Measurements from ENCODE around the gene EXOC1. TPM values are rescaled to one million over a fixed set of nuclear protein-coding genes. Genes with fewer than 3 reads are reported as not detected.

Gene EXOC1
- total RNA-seq, 2 experiments from 2014 or later, result 19.1 to 21.4 TPM

GRCh38 chr4:55854129-55854528 is 681 bp downstream of the EXOC1 start:
- Mint-ChIP-seq H3K36me3 (ENCODE audit: low read depth) (peaks cover 16% of the 10 kb centered on the region), H3K4me3 (no peak overlapping the region), H3K27me3 (no peaks in the 10 kb centered on the region), H3K4me1 (peaks cover 36% of the 10 kb centered on the region), H3K9me3 (ENCODE audit: low read depth) (no peaks in the 10 kb centered on the region), H3K27ac (peak overlapping the region; percentile 83)
- ChIA-PET POLR2A (no interaction called here), CTCF (interaction anchor here (0.5 to 1.8 kb wide), 4 partner anchors 9 to 458 kb away, joined by 3 to 7 read pairs (median 4); no protein-coding TSS in a partner anchor)
- DNase-seq (no peak), ATAC-seq (no peak)
- intact Hi-C loops (cut with DNase I, micrococcal nuclease), result loop anchor here (5.0 to 10.0 kb wide), 6 partner anchors 307 to 1789 kb away; partner anchors contain the start of genes CHIC2 (in 1 of the 2), CLOCK (in 1 of the 2), NOA1 (in 1 of the 2) and POLR2B (in 1 of the 2)

- H3K27ac Mint-ChIP-seq, result no peak overlapping the region
- peaks cover 22% of the 10 kb centered on the region for H3K36me3 Mint-ChIP-seq (ENCODE audit: low read depth)
- H3K9me3 Mint-ChIP-seq (ENCODE audit: low read depth), result no peaks in the 10 kb centered on the region
- intact Hi-C loops (cut with DNase I, micrococcal nuclease), result loop anchor here in 1 of 2 experiments (10.0 kb wide), 1 partner anchor 1793 kb away; the partner anchor contains the start of gene CHIC2
- H3K4me1 Mint-ChIP-seq, result peaks cover 19% of the 10 kb centered on the region
- no peak for ATAC-seq
- no peaks in the 10 kb centered on the region for H3K27me3 Mint-ChIP-seq
- no peak overlapping the region for H3K4me3 Mint-ChIP-seq
- ChIA-PET CTCF (interaction anchor here (1.3 kb wide), 1 partner anchor 9 kb away, joined by 7 read pairs; no protein-coding TSS in a partner anchor), POLR2A (no interaction called here)
- no peak for DNase-seq
Measured at GRCh38 chr4:55857586-55857985, 4.1 kb downstream of the EXOC1 start.

GRCh38 chr4:55859711-55860110 is 6.3 kb downstream of the EXOC1 start:
- DNase-seq, result no peak
- Mint-ChIP-seq H3K27ac (no peak overlapping the region), H3K36me3 (ENCODE audit: low read depth) (peaks cover 22% of the 10 kb centered on the region), H3K27me3 (no peaks in the 10 kb centered on the region), H3K9me3 (ENCODE audit: low read depth) (no peaks in the 10 kb centered on the region), H3K4me3 (no peak overlapping the region), H3K4me1 (peaks cover 13% of the 10 kb centered on the region)
- ChIA-PET CTCF (no interaction called here), POLR2A (no interaction called here)
- intact Hi-C loops (cut with DNase I, micrococcal nuclease), result loop anchor here in 1 of 2 experiments (10.0 kb wide), 1 partner anchor 1795 kb away; the partner anchor contains the start of gene CHIC2
- ATAC-seq, result no peak

GRCh38 chr4:55864577-55865223 is 11.3 kb downstream of the EXOC1 start:
- peak; percentile 45 for ATAC-seq
- no peaks in the 10 kb centered on the region for H3K9me3 Mint-ChIP-seq (ENCODE audit: low read depth)
- H3K4me3 Mint-ChIP-seq, result no peak overlapping the region
- intact Hi-C loops (cut with DNase I, micrococcal nuclease), result loop anchor here (5.0 kb wide), 3 partner anchors 107 to 467 kb away; partner anchors contain the start of genes CLOCK (in 1 of the 2) and TMEM165 (in 1 of the 2)
- ChIA-PET POLR2A (no interaction called here), CTCF (interaction anchor here (0.7 to 1.8 kb wide), 3 partner anchors 16 to 560 kb away, joined by 3 to 5 read pairs (median 4); partner anchors contain the start of gene CEP135)
- no peak for DNase-seq
- H3K27me3 Mint-ChIP-seq, result no peaks in the 10 kb centered on the region
- H3K36me3 Mint-ChIP-seq (ENCODE audit: low read depth), result peaks cover 19% of the 10 kb centered on the region
- H3K27ac Mint-ChIP-seq, result no peak overlapping the region
- peaks cover 20% of the 10 kb centered on the region for H3K4me1 Mint-ChIP-seq

- intact Hi-C loops (cut with DNase I, micrococcal nuclease), result loop anchor here (5.0 kb wide), 3 partner anchors 108 to 468 kb away; partner anchors contain the start of genes CLOCK (in 1 of the 2) and TMEM165 (in 1 of the 2)
- no peaks in the 10 kb centered on the region for H3K27me3 Mint-ChIP-seq
- no peaks in the 10 kb centered on the region for H3K9me3 Mint-ChIP-seq (ENCODE audit: low read depth)
- peaks cover 24% of the 10 kb centered on the region for H3K36me3 Mint-ChIP-seq (ENCODE audit: low read depth)
- no peak overlapping the region for H3K4me3 Mint-ChIP-seq
- DNase-seq (no peak), ATAC-seq (no peak)
- H3K4me1 Mint-ChIP-seq, result peaks cover 20% of the 10 kb centered on the region
- POLR2A ChIA-PET, result no interaction called here
- CTCF ChIA-PET, result interaction anchor here (0.7 to 2.4 kb wide), 6 partner anchors 10 to 559 kb away, joined by 3 to 7 read pairs (median 4); partner anchors contain the start of gene CEP135
- H3K27ac Mint-ChIP-seq, result peak overlapping the region; percentile 29
Measured at GRCh38 chr4:55865228-55865806, 11.9 kb downstream of the EXOC1 start.

- ChIA-PET POLR2A (no interaction called here), CTCF (interaction anchor here (0.8 to 2.5 kb wide), 14 partner anchors 8 to 108 kb away, joined by 3 to 10 read pairs (median 3); partner anchors contain the start of genes CEP135 and EXOC1)
- Mint-ChIP-seq H3K27me3 (no peaks in the 10 kb centered on the region), H3K4me3 (no peak overlapping the region), H3K36me3 (ENCODE audit: low read depth) (peaks cover 29% of the 10 kb centered on the region), H3K27ac (peak overlapping the region; percentile 24), H3K9me3 (ENCODE audit: low read depth) (no peaks in the 10 kb centered on the region), H3K4me1 (peaks cover 20% of the 10 kb centered on the region)
- intact Hi-C loops (cut with DNase I, micrococcal nuclease), result loop anchor here (1.0 to 5.0 kb wide), 5 partner anchors 41 to 469 kb away; partner anchors contain the start of genes CLOCK (in 2 of the 2) and TMEM165 (in 1 of the 2)
- peak; percentile 94 for ATAC-seq
- no peak for DNase-seq
Measured at GRCh38 chr4:55866290-55866907, 13.0 kb downstream of the EXOC1 start.

GRCh38 chr4:55866973-55867574 is 13.6 kb downstream of the EXOC1 start:
- CTCF ChIA-PET, result interaction anchor here (0.7 to 2.5 kb wide), 13 partner anchors 9 to 546 kb away, joined by 3 to 10 read pairs (median 4); partner anchors contain the start of genes CEP135 and EXOC1
- Mint-ChIP-seq H3K4me3 (no peak overlapping the region), H3K36me3 (ENCODE audit: low read depth) (peaks cover 30% of the 10 kb centered on the region), H3K27me3 (no peaks in the 10 kb centered on the region), H3K4me1 (peaks cover 20% of the 10 kb centered on the region), H3K27ac (no peak overlapping the region), H3K9me3 (ENCODE audit: low read depth) (no peaks in the 10 kb centered on the region)
- intact Hi-C loops (cut with DNase I, micrococcal nuclease), result loop anchor here (1.0 to 5.0 kb wide), 5 partner anchors 40 to 470 kb away; partner anchors contain the start of genes CLOCK (in 2 of the 2) and TMEM165 (in 1 of the 2)
- ATAC-seq (peak; percentile 62), DNase-seq (peak; percentile 20)
- POLR2A ChIA-PET, result no interaction called here

- Mint-ChIP-seq H3K36me3 (ENCODE audit: low read depth) (peaks cover 33% of the 10 kb centered on the region), H3K27ac (no peak overlapping the region), H3K9me3 (ENCODE audit: low read depth) (no peaks in the 10 kb centered on the region), H3K27me3 (no peaks in the 10 kb centered on the region), H3K4me1 (peaks cover 20% of the 10 kb centered on the region), H3K4me3 (no peak overlapping the region)
- ATAC-seq, result no peak
- no peak for DNase-seq
- intact Hi-C loops (cut with DNase I, micrococcal nuclease), result loop anchor here (5.0 kb wide), 3 partner anchors 111 to 471 kb away; partner anchors contain the start of genes CLOCK (in 1 of the 2) and TMEM165 (in 1 of the 2)
- ChIA-PET POLR2A (no interaction called here), CTCF (interaction anchor here (1.0 to 2.5 kb wide), 4 partner anchors 8 to 85 kb away, joined by 3 to 10 read pairs (median 8); partner anchors contain the start of gene CEP135)
Measured at GRCh38 chr4:55868581-55869090, 15.2 kb downstream of the EXOC1 start.

GRCh38 chr4:55871299-55871800 is 17.9 kb downstream of the EXOC1 start:
- ATAC-seq (no peak), DNase-seq (no peak)
- intact Hi-C loops (cut with DNase I, micrococcal nuclease), result no loop called here
- H3K9me3 Mint-ChIP-seq (ENCODE audit: low read depth), result no peaks in the 10 kb centered on the region
- H3K27ac Mint-ChIP-seq, result no peak overlapping the region
- H3K36me3 Mint-ChIP-seq (ENCODE audit: low read depth), result peaks cover 35% of the 10 kb centered on the region
- H3K4me3 Mint-ChIP-seq, result no peak overlapping the region
- peaks cover 7% of the 10 kb centered on the region for H3K4me1 Mint-ChIP-seq
- ChIA-PET CTCF (interaction anchor here (1.1 kb wide), 1 partner anchor 11 kb away, joined by 3 read pairs; no protein-coding TSS in a partner anchor), POLR2A (interaction anchor here (0.5 kb wide), 1 partner anchor 1064 kb away, joined by 6 read pairs; no protein-coding TSS in a partner anchor)
- no peaks in the 10 kb centered on the region for H3K27me3 Mint-ChIP-seq

GRCh38 chr4:55874831-55875230 is 21.4 kb downstream of the EXOC1 start:
- ChIA-PET POLR2A (no interaction called here), CTCF (interaction anchor here (1.0 kb wide), 2 partner anchors 9 to 553 kb away, joined by 3 read pairs; no protein-coding TSS in a partner anchor)
- Mint-ChIP-seq H3K36me3 (ENCODE audit: low read depth) (peaks cover 41% of the 10 kb centered on the region), H3K9me3 (ENCODE audit: low read depth) (no peaks in the 10 kb centered on the region), H3K27me3 (no peaks in the 10 kb centered on the region), H3K4me1 (no peaks in the 10 kb centered on the region), H3K4me3 (no peak overlapping the region), H3K27ac (no peak overlapping the region)
- DNase-seq, result no peak
- intact Hi-C loops (cut with DNase I, micrococcal nuclease), result no loop called here
- ATAC-seq, result no peak

All from activated CD4-positive, alpha-beta T cell treated with anti-CD3 and anti-CD28 coated beads for 36 hours (primary cell).